ENCODE measurements around the gene MKS1.

- TF ChIP-seq, protein P1, sequence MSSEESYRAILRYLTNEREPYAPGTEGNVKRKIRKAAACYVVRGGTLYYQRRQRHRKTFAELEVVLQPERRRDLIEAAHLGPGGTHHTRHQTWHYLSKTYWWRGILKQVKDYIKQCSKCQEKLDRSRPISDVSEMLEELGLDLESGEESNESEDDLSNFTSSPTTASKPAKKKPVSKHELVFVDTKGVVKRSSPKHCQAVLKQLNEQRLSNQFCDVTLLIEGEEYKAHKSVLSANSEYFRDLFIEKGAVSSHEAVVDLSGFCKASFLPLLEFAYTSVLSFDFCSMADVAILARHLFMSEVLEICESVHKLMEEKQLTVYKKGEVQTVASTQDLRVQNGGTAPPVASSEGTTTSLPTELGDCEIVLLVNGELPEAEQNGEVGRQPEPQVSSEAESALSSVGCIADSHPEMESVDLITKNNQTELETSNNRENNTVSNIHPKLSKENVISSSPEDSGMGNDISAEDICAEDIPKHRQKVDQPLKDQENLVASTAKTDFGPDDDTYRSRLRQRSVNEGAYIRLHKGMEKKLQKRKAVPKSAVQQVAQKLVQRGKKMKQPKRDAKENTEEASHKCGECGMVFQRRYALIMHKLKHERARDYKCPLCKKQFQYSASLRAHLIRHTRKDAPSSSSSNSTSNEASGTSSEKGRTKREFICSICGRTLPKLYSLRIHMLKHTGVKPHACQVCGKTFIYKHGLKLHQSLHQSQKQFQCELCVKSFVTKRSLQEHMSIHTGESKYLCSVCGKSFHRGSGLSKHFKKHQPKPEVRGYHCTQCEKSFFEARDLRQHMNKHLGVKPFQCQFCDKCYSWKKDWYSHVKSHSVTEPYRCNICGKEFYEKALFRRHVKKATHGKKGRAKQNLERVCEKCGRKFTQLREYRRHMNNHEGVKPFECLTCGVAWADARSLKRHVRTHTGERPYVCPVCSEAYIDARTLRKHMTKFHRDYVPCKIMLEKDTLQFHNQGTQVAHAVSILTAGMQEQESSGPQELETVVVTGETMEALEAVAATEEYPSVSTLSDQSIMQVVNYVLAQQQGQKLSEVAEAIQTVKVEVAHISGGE (tag by site-specific recombination; conservative IDR thresholded peaks at IDR 0.05; ENCODE audit: low read depth) = no peak
- TF ChIP-seq ZNF311 (tag by site-specific recombination; IDR thresholded peaks at IDR 0.05; ENCODE audit: borderline replicate concordance) (no peak), CTCF (tag by site-specific recombination; IDR thresholded peaks at IDR 0.05) (no peak), ZNF391 (tag by site-specific recombination; IDR thresholded peaks at IDR 0.05; ENCODE audit: borderline replicate concordance, low read depth) (no peak), PRDM1 (tag by site-specific recombination; IDR thresholded peaks at IDR 0.05) (no peak), ZNF324 (tag by site-specific recombination; IDR thresholded peaks at IDR 0.05) (no peak), ZNF274 (IDR thresholded peaks at IDR 0.05; ENCODE audit: low read length) (no peak), ZNF274 (tag by site-specific recombination; IDR thresholded peaks at IDR 0.05; ENCODE audit: borderline replicate concordance) (no peak), ZNF302 (tag by site-specific recombination; IDR thresholded peaks at IDR 0.05; ENCODE audit: low read depth) (no peak), ZNF292 (tag by site-specific recombination; IDR thresholded peaks at IDR 0.05; ENCODE audit: borderline replicate concordance, low read depth) (no peak), ZNF211 (tag by site-specific recombination; IDR thresholded peaks at IDR 0.05; ENCODE audit: low read depth) (no peak), ZNF548 (tag by site-specific recombination; IDR thresholded peaks at IDR 0.05) (no peak), ZNF747 (tag by site-specific recombination; IDR thresholded peaks at IDR 0.05) (no peak), ZNF626 (tag by site-specific recombination; IDR thresholded peaks at IDR 0.05) (no peak)
- TF ChIP-seq, protein P2, sequence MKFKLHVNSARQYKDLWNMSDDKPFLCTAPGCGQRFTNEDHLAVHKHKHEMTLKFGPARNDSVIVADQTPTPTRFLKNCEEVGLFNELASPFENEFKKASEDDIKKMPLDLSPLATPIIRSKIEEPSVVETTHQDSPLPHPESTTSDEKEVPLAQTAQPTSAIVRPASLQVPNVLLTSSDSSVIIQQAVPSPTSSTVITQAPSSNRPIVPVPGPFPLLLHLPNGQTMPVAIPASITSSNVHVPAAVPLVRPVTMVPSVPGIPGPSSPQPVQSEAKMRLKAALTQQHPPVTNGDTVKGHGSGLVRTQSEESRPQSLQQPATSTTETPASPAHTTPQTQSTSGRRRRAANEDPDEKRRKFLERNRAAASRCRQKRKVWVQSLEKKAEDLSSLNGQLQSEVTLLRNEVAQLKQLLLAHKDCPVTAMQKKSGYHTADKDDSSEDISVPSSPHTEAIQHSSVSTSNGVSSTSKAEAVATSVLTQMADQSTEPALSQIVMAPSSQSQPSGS (tag by site-specific recombination; IDR thresholded peaks at IDR 0.05; ENCODE audit: low read depth) = no peak
Observed at GRCh38 chr17:58170622-58171021, 48.4 kb downstream of the MKS1 start.

Data from HEK293 (cell line).